Activated CD4-positive, alpha-beta T cell treated with anti-CD3 and anti-CD28 coated beads for 36 hours (primary cell): Measurements from ENCODE around the gene GGTLC2. TPM values are rescaled to one million over a fixed set of nuclear protein-coding genes. Genes with fewer than 3 reads are reported as not detected.

ENCODE experiments used
- ATAC-seq: fragments of 200-7000 bp; cut with Tn5 transposase; one replicate; pipeline ENCODE4 v1.10.0; 2021; ENCODE audit warnings: mild to moderate bottlenecking, moderate library complexity
- CTCF ChIA-PET: fragments of 350-600 bp; sonication (Branson Sonifier 250); formaldehyde crosslinking; loops from one replicate; lab custom pipeline; 2021; ENCODE audit warnings: antibody characterized with exemption; lab: Charles Lee
- POLR2A ChIA-PET: fragments of 350-600 bp; sonication (Branson Sonifier 250); formaldehyde crosslinking; loops from one replicate; lab custom pipeline; 2021; ENCODE audit warnings: antibody characterized with exemption, inconsistent platforms; lab: Charles Lee
- DNase-seq: peaks from one replicate; pipeline ENCODE4 v3.0.0-alpha.2; 2020
- H3K27ac Mint-ChIP-seq: one replicate; pipeline ENCODE4 v1.8.0; 2021; ENCODE audit warnings: mixed read lengths
- H3K27me3 Mint-ChIP-seq: one replicate; pipeline ENCODE4 v1.8.0; 2021; ENCODE audit warnings: mixed read lengths
- H3K36me3 Mint-ChIP-seq: one replicate; pipeline ENCODE4 v1.8.0; 2021; ENCODE audit warnings: low read depth, mixed read lengths
- H3K4me1 Mint-ChIP-seq: one replicate; pipeline ENCODE4 v1.8.0; 2021; ENCODE audit warnings: mixed read lengths
- H3K4me3 Mint-ChIP-seq: one replicate; pipeline ENCODE4 v1.8.0; 2021; ENCODE audit warnings: mild to moderate bottlenecking, moderate library complexity, mixed read lengths
- H3K9me3 Mint-ChIP-seq: one replicate; pipeline ENCODE4 v1.8.0; 2021; ENCODE audit warnings: low read depth, mixed read lengths
- intact Hi-C, 2 experiments: fragments of 100-400 bp; cut with DNase I in 1 of 2; cut with micrococcal nuclease in 1 of 2; formaldehyde crosslinking; loops; one replicate each; pipeline versions ENCODE4 v1.14.2 to v1.15.1; 2022 to 2024; cut with DNase I, micrococcal nuclease
- total RNA-seq, 2 experiments: library from RNA; stranded (reverse); gene quantifications; one replicate each; pipeline ENCODE4 v1.2.3, GENCODE V29; 2021

Gene GGTLC2
- total RNA-seq, 2 experiments from 2014 or later, result not detected

DNA sequence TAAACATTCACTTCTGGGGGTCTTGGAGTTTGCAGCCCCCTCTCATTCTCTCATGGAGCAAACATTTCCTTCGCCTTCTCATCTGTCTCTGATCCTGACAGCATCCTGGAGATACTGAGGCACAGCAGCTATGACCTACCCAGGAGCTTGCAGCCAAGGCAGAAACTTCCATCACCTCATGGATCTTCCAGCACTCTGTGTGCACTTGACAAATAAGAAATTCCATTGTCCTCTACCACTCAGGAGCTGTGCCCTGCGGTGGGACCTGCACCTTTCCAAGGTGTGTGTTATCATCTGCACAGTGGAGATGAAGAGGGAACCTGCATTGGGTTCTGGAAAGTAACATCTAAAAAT, 49.1 kb downstream of the GGTLC2 start:
- ChIA-PET POLR2A (no interaction called here), CTCF (interaction anchor here (1.0 to 1.4 kb wide), 5 partner anchors 9 to 106 kb away, joined by 3 to 8 read pairs (median 4); no protein-coding TSS in a partner anchor)
- intact Hi-C loops, result no loop called here

DNA sequence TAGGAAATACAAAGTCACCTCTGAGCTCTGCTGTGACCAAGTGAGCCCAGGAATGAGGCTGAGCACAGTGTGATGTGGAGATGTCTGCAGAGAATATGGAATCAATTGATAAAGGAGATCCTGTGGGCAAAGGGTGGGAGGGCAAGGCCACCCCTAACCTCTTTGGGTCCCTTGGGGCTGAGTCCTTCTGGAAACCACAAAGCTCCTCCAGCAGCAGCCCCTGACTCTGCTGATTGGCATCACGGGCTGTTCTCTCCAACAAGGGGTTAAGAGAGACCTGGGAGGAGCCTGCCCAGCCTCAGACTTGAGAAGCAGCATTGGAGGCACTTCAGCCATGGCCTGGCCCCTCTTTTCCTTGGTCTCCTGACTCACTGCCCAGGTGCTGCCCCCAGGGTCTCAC, 49.7 kb downstream of the GGTLC2 start:
- no peak for DNase-seq
- no peak overlapping the region for H3K27ac Mint-ChIP-seq
- no peaks in the 10 kb centered on the region for H3K4me1 Mint-ChIP-seq
- no peaks in the 10 kb centered on the region for H3K9me3 Mint-ChIP-seq
- CTCF ChIA-PET, result interaction anchor here (1.0 to 1.7 kb wide), 4 partner anchors 14 to 230 kb away, joined by 3 to 8 read pairs (median 4); no protein-coding TSS in a partner anchor
- no peak for ATAC-seq
- intact Hi-C loops, result no loop called here
- no peaks in the 10 kb centered on the region for H3K36me3 Mint-ChIP-seq
- H3K4me3 Mint-ChIP-seq, result no peak overlapping the region
- POLR2A ChIA-PET, result no interaction called here
- H3K27me3 Mint-ChIP-seq, result no peaks in the 10 kb centered on the region

More for the DNA sequence above, 49.1 kb downstream of the GGTLC2 start:
- DNase-seq, result no peak
- no peak for ATAC-seq
- no peaks in the 10 kb centered on the region for H3K36me3 Mint-ChIP-seq
- no peaks in the 10 kb centered on the region for H3K9me3 Mint-ChIP-seq
- H3K4me3 Mint-ChIP-seq, result no peak overlapping the region
- no peaks in the 10 kb centered on the region for H3K27me3 Mint-ChIP-seq
- H3K4me1 Mint-ChIP-seq, result no peaks in the 10 kb centered on the region
- H3K27ac Mint-ChIP-seq, result no peak overlapping the region

DNA sequence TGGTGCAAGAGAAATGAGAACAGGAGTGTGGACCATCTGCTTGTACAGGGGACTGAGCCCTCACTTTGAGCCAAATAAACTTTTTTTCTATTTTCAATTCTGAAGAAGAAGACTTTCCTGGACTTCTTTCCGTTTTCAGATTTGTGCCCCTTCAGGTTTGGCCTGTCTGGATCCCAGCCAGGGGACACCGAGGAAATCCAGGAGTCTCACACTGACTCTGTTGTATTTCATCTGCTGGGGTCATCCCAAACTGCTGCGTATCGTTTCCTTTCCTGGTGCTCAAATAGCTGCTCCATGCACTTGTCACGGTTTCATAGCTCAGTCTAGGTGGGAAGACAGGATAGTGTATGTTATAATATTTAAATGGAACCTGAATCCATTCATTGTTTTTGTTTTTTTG, 51.7 kb downstream of the GGTLC2 start:
- CTCF ChIA-PET, result interaction anchor here (1.0 to 1.1 kb wide), 2 partner anchors 14 to 77 kb away, joined by 3 read pairs; no protein-coding TSS in a partner anchor

More for the DNA sequence above, 51.7 kb downstream of the GGTLC2 start:
- H3K4me3 Mint-ChIP-seq, result no peak overlapping the region
- H3K27ac Mint-ChIP-seq, result no peak overlapping the region
- DNase-seq, result no peak
- ATAC-seq, result no peak
- no peaks in the 10 kb centered on the region for H3K27me3 Mint-ChIP-seq
- H3K36me3 Mint-ChIP-seq, result no peaks in the 10 kb centered on the region
- no peaks in the 10 kb centered on the region for H3K9me3 Mint-ChIP-seq
- intact Hi-C loops, result no loop called here
- H3K4me1 Mint-ChIP-seq, result no peaks in the 10 kb centered on the region
- POLR2A ChIA-PET, result no interaction called here

Other genes with a start within 250 kb of the GGTLC2 start
- 1 to 10 TPM; 2.5 to 3.7 TPM for gene ZNF280B, start 135.9 kb upstream of the GGTLC2 start, total RNA-seq
- not detected for gene ZNF280A, start 124.3 kb upstream of the GGTLC2 start, total RNA-seq
- under 1 TPM in 1 of 2 experiments, not detected in 1; 0.09 TPM for gene PRAME, start 85.3 kb upstream of the GGTLC2 start, total RNA-seq
- gene IGLL5, start 243.2 kb downstream of the GGTLC2 start, total RNA-seq, result not detected